HepG2 (cell line): Measurements from ENCODE around the gene STK17A. TPM values are rescaled to one million over a fixed set of nuclear protein-coding genes. Genes with fewer than 3 reads are reported as not detected.

Source experiments
- ASH2L ChIP-seq: fragments of 300-600, 200-600 bp; sonication (generic); IDR thresholded peaks from 2 replicates; pipeline ENCODE4 v1.7.0; 2017; ENCODE audit warnings: low read depth, mild to moderate bottlenecking, moderate library complexity, mixed read lengths, low read length; ENCODE audit not compliant: insufficient read length
- HMGXB3 ChIP-seq: sonication (generic); formaldehyde crosslinking; IDR thresholded peaks from 2 replicates; pipeline ENCODE4 v1.4.0; 2020; ENCODE audit warnings: missing genetic modification reagents, borderline replicate concordance
- IRF1 ChIP-seq: sonication (generic); formaldehyde crosslinking; IDR thresholded peaks from 2 replicates; pipeline ENCODE4 v1.4.0; 2020; ENCODE audit warnings: low read depth, mild to moderate bottlenecking, missing genetic modification reagents
- PPARG ChIP-seq: conservative IDR thresholded peaks from 2 replicates; pipeline ENCODE4 v1.6.1; 2016; ENCODE audit warnings: missing biosample characterization, missing genetic modification reagents
- RBM39 ChIP-seq: fragments of 200-400 bp; formaldehyde crosslinking; IDR thresholded peaks from one replicate; pipeline ENCODE4 v1.6.1; 2018; ENCODE audit warnings: antibody characterized with exemption, mild to moderate bottlenecking, low read depth, low read length; ENCODE audit not compliant: poor library complexity, severe bottlenecking
- SMAD3 ChIP-seq: sonication (generic); formaldehyde crosslinking; IDR thresholded peaks from 2 replicates; pipeline ENCODE4 v1.4.0; 2020; ENCODE audit warnings: missing genetic modification reagents
- ZBTB10 ChIP-seq: sonication (generic); formaldehyde crosslinking; IDR thresholded peaks from 2 replicates; pipeline ENCODE4 v1.4.0; 2020; ENCODE audit warnings: missing genetic modification reagents, borderline replicate concordance
- ZMYM4 ChIP-seq: sonication (generic); formaldehyde crosslinking; IDR thresholded peaks from 2 replicates; pipeline ENCODE4 v1.8.1; 2023; ENCODE audit warnings: mild to moderate bottlenecking, missing genetic modification reagents
- ZNF281 ChIP-seq: sonication (generic); formaldehyde crosslinking; IDR thresholded peaks from 2 replicates; pipeline ENCODE4 v1.4.0; 2020; ENCODE audit warnings: missing genetic modification reagents, borderline replicate concordance
- ZNF441 ChIP-seq: sonication (generic); formaldehyde crosslinking; IDR thresholded peaks from 2 replicates; pipeline ENCODE4 v1.7.0; 2021; ENCODE audit warnings: missing genetic modification reagents, borderline replicate concordance
- ZNF468 ChIP-seq: sonication (generic); formaldehyde crosslinking; IDR thresholded peaks from 2 replicates; pipeline ENCODE4 v1.8.0; 2022; ENCODE audit warnings: mild to moderate bottlenecking, moderate library complexity, missing genetic modification reagents
- ZNF569 ChIP-seq: sonication (generic); formaldehyde crosslinking; IDR thresholded peaks from 2 replicates; pipeline ENCODE4 v1.5.0; 2020; ENCODE audit warnings: mild to moderate bottlenecking, missing genetic modification reagents, moderate library complexity, borderline replicate concordance
- polyA plus RNA-seq, 8 experiments: library from polyadenylated mRNA; depleted of rRNA in 3 of 8; stranded (reverse) in 7 of 8; unstranded in 1 of 8; fragments of >200 nt; fragmentation: Illumina TruSeq in 4 of 8; extraction: Trizol in 4 of 8; gene quantifications; 2 replicates each; pipeline versions ENCODE4 v1.2.1 to v1.2.3, GENCODE V29; 2011 to 2016; ENCODE audit warnings: low read depth in 4 of 8, missing spikeins in 1 of 8, mixed read lengths in 1 of 8; ENCODE audit not compliant: insufficient read depth in 1 of 8
- total RNA-seq, 5 experiments: library from RNA; depleted of rRNA; stranded (reverse); fragments of >200 nt; fragmentation: Illumina TruSeq; extraction: Trizol; gene quantifications; 2 replicates each; pipeline ENCODE4 v1.2.3, GENCODE V29; 2016; ENCODE audit warnings: low read depth in 1 of 5
- TF ChIP-seq, protein P1 (sequence below): sonication (generic); formaldehyde crosslinking; IDR thresholded peaks from 2 replicates; pipeline ENCODE4 v1.5.0; 2020; ENCODE audit warnings: mild to moderate bottlenecking, missing genetic modification reagents
- TF ChIP-seq, protein P2 (sequence below): sonication (generic); formaldehyde crosslinking; IDR thresholded peaks from 2 replicates; pipeline ENCODE4 v1.8.1; 2023; ENCODE audit warnings: mild to moderate bottlenecking, missing genetic modification reagents

STK17A gene
- total and polyA plus RNA-seq, 2 of the 13 experiments (the other 11 are each of a cell fraction or from before 2014, with no cell fraction given): 18.6 to 24.3 TPM

GRCh38 chr7:43674559-43675436 lies 91.9 kb downstream of the STK17A start (continued):
- TF ChIP-seq ZBTB10 (CRISPR knock-in tag) (no peak), ZNF281 (no peak), SMAD3 (CRISPR knock-in tag) (peak; percentile 58), ZMYM4 (CRISPR knock-in tag) (no peak), ASH2L (no peak), IRF1 (no peak), ZNF569 (CRISPR knock-in tag) (no peak), ZNF441 (CRISPR knock-in tag) (no peak), RBM39 (no peak), HMGXB3 (CRISPR knock-in tag) (no peak), PPARG (CRISPR knock-in tag) (peak; percentile 55), ZNF468 (CRISPR knock-in tag) (no peak)
- TF ChIP-seq, protein P1, sequence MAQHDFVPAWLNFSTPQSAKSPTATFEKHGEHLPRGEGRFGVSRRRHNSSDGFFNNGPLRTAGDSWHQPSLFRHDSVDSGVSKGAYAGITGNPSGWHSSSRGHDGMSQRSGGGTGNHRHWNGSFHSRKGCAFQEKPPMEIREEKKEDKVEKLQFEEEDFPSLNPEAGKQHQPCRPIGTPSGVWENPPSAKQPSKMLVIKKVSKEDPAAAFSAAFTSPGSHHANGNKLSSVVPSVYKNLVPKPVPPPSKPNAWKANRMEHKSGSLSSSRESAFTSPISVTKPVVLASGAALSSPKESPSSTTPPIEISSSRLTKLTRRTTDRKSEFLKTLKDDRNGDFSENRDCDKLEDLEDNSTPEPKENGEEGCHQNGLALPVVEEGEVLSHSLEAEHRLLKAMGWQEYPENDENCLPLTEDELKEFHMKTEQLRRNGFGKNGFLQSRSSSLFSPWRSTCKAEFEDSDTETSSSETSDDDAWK: no peak
- TF ChIP-seq, protein P2, sequence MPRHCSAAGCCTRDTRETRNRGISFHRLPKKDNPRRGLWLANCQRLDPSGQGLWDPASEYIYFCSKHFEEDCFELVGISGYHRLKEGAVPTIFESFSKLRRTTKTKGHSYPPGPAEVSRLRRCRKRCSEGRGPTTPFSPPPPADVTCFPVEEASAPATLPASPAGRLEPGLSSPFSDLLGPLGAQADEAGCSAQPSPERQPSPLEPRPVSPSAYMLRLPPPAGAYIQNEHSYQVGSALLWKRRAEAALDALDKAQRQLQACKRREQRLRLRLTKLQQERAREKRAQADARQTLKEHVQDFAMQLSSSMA: no peak
